Esophagus muscularis mucosa (tissue), 3 donors: ENCODE measurements around the gene C2CD3.

Experiments
- CTCF ChIP-seq, 3 experiments: fragments of 200-600 bp in 2 of 3; fragments of 450-650 bp in 1 of 3; sonication (generic) in 2 of 3; IDR thresholded peaks; one replicate each; pipeline ENCODE4 v1.5.1; 2017 to 2019; ENCODE audit warnings: antibody characterized with exemption in 3 of 3, mild to moderate bottlenecking in 2 of 3, moderate library complexity in 1 of 3
- EP300 ChIP-seq: sonication (generic); formaldehyde crosslinking; IDR thresholded peaks from one replicate; pipeline ENCODE4 v1.6.1; 2017; ENCODE audit warnings: antibody characterized with exemption

GRCh38 chr11:73996161-73996747 lies 174.5 kb downstream of the C2CD3 start:
- TF ChIP-seq CTCF (IDR thresholded peaks at IDR 0.05): no peak
- no peak for TF ChIP-seq EP300
